Fibroblast of the conjunctiva (primary cell): ENCODE results near the gene HIPK2.
"Not testable (repeated sequence)": the region's sequence is repeated elsewhere in the genome, so short reads cannot be mapped to it uniquely, and the experiment has no call there.

ENCODE experiments used
- DNase-seq: peaks from one replicate; pipeline ENCODE4 v3.0.0-alpha.2; 2010; ENCODE audit warnings: low read depth

Gene HIPK2

DNA sequence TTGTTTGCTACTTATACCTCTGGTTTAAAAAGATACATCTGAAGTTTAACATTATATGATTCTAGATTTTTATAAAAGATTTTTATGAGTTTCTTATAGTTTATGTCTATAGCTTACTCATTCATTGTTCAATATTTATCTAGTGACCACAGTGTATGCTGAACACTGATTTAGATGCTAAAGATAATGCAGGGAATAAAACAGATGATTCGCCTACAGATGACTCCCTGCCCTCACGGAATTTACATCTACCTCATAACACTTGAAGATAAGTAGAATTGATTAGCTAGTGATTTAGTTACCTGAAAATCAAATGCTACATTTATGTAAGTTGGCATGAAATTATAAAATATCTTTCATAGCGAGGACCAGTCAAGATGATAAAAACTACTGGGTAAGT, 105.8 kb downstream of the HIPK2 start:
- no peak for DNase-seq

DNA sequence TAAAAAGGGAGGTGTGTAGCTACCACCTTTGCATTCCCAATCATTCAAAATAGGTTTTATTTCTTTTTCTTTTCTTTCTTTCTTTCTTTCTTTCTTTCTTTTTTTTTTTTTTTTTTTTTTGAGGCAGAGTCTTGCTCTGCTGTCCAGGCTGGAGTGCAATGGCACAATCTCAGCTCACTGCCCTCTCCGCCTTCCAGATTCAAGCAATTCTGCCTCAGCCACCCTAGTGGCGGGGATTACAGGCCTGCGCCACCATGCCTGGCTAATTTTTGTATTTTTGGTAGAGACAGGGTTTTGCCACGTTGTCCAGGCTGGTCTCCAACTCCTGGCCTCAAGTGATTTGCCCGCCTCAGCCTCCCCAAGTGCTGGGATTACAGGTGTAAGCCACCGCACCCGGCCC, 107.1 kb downstream of the HIPK2 start:
- DNase-seq: not testable (repeated sequence)

DNA sequence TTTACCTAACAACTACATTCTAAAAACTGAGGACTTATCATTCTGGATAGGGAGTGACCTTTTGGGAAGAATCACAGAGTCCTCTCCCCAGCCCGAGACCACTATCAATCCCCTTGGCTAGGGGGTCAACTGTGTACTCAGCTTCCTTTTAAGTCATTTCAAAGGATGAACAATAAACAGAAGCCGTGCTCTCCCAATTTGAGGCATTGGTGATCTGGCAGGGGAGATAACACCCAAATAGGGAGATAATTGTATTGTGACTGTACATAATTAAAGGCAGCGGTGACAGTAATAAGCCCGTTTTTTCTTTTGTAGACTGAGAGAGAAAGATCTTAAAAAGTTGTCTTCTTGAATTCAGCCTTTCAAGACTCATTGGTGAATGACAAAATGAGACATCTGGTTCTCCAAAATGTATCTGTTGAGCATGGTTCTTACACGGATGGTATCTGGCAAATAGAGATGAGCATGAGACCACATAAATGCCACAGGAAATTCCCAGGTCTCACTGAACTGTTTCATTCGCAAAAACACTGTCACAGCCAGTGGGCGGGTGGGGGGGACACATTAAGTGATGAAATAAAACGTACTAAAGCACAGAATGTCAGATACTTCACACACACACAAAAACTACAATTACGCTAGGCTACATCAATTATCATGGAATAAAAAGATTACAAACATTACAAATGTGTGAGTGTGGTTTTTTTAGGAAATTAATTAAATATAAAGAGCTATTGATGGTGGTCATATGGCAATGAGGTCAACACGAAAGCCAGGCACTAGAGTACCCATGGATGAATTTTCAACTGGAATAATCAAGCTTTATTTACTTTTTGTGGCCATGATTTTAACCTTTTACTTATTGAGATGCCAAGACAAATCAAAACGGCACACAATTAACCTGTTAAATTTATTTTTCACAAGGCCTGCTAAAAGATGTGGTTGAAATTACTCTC, 108.4 kb downstream of the HIPK2 start:
- DNase-seq: no peak

DNA sequence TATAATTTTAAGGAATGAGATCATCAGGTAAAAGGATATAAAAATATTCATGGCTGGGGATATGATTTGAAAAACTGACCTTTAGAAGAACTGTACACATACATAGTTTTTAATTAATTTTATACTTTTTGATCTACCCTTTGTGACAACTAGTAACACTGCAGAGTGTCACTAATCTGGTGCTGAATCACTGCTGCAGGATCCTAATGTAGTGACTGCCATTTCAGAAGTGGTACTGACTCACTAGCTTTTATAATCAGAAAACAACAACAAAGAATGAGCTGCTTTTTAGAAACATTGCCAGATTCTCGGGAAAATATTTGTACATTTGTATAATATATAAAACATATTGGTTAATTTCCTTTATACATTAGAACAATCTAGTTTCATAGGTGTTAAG, 110.4 kb downstream of the HIPK2 start:
- DNase-seq: no peak

DNA sequence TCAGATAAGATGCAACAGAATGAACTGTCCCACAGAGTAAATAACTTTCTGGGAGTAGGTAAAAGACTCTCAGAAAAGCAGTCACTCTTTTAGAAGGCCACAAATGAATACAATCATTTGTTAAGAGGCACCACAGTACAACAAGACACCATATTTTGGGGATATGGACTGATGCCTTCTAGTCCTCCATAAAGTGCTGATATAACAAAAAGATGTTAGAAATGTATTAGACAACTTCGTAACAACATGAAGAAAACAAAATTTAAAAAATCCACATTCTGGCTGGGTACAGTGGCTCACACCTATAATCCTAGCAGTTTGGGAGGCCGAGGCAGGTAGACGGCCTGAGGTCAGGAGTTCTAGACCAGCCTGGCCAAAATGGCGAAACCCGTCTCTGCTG, 111.3 kb downstream of the HIPK2 start:
- no peak for DNase-seq

DNA sequence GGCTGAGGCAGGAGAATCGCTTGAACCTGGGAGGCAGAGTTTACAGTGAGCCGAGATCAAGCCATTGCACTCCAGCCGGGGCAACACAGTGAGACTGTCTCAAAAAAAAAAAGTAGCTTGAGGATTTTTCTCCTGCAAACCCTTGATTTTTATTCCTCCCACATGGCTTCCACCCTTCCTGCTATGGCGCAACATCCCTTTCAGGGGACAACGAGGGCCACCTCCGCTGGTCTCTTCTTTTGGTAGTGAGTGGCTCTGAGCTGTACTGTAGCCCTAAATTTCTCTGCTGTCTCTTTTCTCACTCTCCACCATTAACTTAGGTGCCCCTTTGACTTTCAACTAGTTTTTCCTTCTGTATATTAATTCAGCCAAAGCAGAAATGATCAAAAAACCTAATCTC, 113.4 kb downstream of the HIPK2 start:
- DNase-seq: no peak

DNA sequence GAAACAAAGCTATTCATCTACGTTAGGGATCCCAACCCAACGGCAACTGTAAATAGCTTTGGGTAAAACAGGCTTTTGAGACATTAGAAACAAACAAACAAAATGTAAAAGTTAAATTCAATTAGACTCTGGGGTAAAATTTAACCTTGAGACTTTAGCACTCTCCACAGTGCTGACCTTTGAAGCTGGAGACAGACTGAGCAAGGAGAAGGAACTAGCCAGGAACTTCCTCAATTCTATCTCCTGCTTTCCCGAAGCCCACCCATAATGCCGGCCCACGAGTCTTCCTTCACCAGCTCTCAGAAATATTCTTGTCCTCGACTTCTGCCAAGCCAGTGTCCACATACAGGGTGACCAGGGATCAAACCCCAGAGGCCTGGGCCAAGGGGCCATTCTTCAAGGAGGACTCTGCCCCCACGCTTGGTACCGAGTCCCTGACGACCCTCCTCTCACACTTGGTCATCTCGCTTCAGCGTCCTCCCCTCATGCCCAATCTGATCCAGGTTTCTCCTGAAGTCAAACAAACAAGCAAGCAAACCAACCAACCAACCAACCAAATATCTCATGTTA, 114.1 kb downstream of the HIPK2 start:
- no peak for DNase-seq

DNA sequence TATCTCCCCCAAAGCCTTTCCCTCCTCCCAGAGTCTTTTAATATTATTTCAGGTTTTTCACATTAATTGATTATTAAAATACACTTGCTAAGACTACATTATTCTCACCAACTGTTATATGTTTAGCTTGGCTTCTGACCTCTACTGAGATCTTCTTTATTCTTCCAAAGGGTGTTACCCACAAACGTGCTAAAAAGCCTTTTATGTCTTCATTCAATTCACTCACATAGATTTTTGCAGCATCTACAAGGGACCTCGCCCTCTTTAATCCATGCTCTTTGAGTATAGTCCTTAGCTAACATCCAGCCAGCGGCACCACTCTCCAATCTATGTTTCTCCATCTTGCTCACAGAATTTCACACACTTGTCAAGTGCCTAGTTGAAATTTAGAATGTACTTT, 115.9 kb downstream of the HIPK2 start:
- DNase-seq: no peak

DNA sequence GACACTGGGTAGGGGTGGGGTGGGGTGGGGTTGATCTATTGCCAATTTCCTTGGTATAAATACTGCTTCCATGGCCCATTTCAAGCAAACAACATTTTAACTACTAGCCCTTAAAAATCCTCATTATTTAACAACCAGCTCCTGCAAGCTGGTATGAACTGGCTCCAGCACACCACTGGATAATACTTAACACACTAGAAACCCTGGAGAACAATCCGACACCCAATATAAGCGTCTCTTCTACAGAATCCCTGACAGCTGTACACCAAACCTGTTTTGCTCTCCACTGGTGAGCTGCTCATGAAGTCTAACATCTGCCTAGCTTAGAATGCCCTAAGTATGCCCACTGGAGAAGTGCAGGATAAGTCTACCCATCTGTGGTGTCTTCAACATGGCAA, 116.8 kb downstream of the HIPK2 start:
- no peak for DNase-seq

DNA sequence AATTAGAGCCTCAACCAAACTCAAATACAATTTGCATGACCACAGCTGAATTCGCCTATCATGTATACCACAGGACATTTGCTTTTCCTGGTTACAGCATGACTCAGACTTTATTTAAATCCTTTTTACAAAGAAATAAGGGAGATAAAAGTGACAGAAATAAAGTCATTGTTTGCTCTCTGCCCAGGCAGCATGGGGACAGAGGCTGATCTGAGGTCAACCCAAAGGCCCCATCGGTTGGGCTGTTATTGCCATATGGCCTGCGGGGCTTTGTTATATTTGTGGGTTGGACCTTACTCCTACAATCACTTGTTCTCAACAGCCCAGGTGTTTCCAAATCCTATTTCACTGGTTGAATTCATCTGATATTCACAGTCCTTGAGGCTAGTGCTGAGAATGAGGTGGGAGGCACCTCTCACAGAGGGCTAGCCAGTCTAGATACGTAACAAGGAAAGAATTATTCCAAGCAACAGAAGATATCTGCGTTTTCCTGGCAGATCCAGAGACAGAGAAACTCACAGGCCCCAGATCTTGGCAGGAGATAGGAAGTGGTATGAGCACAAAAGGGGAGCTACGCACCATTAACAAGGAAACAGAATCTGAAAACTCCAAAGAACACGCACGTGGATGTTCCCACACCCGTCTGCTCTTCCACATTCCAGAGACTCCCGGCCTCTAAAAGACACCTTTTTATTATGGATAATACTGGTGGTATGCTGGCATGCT, 117.3 kb downstream of the HIPK2 start:
- DNase-seq: no peak

DNA sequence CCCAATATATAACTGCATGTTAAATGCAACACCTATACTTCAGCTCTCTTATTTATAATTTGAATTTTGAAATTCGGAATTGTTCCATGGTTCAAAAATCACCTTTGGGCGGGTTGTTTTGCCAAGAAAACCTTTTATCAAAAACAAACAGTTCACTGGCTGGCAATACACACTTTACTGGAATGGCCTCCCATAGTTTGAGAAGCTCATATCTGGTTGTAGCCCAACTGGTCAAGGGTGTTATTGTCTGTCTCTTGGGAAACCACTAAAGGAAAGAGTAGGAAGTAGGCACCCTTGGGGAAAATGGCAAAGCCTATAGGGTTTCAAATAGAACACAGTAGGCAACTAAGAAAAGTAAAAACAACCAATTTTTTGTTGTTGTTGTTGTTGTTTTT, 117.9 kb downstream of the HIPK2 start:
- DNase-seq: no peak

DNA sequence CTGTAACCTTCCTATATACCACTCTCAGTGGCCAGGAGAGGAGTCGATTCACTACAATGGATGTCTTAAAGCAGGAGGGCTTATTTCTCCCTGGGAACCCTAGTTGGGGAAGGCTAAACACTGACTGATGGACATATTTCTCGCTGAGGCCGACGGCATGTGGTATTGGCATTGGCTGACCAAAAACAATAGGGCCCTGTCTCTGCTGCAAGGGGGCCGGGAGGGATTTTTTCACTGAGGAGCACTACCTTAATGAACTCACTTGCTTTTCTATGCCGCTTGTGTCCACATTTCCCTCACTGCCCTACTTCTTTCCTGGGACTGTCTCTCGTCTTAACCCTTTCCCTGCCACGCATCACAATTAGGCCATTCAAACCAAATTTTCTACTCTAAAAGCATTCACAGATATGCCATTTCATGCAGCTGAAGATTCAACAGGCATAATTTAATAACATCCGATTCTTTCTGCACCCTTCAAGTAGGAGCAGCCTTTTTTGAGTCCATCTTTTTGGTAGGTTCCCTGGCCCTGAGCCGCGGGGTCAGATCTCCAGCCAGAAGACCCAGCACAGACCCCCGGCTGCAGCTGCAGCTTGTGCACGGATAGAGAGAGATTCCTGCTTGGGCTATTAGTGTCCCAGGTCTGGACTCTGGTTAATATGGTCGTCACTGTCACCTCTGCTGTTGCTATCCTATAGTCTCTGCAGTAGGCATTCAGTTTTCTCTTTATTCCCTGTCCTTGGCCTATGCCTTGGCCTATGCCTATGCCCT, 118.7 kb downstream of the HIPK2 start:
- no peak for DNase-seq

DNA sequence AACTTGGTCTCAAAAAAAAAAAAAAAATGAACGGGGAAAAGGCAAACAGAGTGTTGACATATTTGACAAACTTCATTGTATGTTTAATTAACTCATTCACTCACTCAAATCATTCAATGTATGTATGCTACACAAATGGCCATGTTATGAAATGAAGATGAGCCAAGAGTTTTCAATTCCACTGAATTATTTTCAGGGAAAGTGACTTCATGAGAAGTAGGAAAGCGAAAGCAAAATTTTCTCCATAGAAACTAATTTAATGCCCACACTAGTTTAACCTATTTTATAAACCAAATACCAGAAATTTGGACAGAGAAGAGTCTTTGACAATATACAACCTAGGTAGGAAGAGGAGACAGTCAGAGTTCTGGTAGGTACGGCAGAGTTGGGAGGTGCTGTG, 119.5 kb downstream of the HIPK2 start:
- no peak for DNase-seq

DNA sequence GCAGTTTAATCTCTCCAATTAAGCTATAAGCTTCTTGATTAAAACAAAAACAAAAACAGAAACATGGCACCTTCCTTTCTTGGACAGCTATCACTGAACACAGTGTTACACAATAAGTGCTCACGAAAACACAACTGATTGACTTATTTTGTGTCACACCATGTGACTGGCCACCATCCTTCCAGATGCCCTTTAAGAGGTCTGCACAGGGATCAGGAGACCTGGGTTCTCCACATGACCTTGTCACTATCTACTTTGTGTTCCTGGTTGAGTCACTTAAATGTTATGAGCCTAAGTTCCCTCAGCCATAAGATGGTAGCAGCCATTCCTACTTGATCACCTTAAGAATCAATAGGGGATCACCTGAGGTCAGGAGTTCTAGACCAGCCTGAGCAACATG, 120.1 kb downstream of the HIPK2 start:
- no peak for DNase-seq

DNA sequence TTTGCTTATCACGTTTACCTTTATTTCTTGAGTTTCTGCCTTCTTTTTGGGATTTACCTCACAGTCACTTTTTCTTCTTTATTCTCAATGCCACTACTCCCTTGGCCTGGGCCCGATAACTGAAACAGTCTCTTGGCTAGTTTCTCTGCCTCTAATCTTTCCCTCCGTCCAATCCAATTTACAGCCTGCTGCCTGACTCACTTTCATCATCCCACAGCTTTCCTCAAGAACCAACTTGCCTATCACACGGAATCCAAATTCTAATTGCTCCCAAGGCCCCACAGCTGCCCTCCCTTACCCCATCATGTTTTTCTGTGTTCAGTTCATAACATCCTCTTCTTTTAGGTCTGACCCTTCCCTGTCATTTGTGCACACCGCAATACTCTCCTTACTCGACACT, 121.4 kb downstream of the HIPK2 start:
- DNase-seq: no peak

DNA sequence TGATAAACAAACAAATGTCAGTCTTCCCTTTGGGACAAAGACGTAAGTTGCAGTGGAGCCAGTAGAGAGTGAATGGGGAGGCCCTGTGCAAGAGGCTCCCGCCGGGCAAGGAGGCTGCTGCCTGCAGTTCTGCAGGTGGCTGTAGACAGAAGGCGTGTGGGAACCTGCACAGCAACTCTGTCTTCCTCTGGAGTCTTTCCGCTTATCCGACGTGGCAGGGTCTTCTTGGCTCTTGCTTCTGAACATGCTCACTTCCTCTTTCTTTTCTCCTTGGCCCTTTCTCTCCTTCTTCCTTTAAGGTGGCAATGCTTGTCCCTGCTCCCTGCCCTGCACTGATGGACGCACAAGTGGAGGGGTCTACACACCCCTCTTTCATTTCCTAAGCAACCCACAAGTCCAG, 122.5 kb downstream of the HIPK2 start:
- no peak for DNase-seq

DNA sequence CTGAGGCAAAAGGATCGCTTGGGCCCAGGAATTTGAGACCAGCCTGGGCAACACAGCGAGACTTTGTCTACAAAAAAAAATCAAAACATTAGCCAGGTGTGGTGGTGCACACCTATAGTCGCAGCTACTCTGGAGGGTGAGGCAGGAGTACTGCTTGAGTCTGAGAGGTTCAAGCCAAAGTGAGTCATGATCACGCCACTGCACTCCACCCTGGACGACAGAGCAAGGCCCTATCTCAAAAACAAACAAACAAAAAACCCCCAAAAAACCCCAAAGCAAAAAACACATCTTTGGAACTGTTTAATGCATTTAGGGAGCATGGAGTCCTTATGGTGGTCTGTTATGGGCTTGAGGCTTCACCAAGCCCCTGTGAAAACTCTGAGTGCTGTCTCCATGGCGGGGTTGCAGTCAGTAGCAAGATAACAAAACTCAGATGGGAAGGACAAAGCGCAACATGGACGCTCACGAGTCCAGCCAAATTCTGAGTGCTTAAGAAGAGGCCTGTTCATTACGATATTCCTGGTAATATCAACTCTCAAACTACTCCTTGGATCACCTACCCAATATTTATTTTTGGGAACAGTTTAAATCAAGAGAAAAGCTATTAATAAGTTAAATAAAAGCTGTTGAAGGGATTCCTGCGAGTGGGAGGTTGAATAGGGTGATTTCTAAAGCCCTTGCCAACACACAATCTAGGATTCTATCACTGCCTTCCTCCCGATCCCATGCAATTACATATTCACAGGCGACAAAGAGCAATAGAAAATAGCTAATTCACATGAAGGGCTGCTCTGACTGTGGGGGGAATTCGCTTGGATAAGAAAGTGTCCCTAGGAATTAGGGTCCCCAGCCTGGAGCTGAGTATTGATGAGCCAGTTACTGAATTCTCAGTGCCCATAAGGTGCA, 123.3 kb downstream of the HIPK2 start:
- DNase-seq: no peak

DNA sequence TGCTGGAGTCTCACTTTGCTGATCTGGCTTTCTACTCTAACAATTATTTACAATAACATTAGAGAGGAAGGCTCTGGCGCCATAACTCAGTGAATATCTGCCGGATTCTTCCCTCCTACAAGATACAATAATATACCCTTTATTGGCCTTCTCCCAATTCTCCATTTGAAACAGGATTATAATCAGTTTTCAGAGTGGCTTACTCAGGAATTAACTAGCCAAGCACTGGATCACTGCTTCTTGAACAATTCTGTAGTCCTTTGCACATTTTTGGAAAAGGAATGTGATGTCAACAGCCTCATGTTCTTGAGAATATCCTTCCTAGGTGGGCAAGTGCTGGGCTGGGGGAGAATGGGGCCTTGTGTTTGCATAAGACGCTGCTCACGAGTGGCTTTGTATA, 125.9 kb downstream of the HIPK2 start:
- DNase-seq: no peak

DNA sequence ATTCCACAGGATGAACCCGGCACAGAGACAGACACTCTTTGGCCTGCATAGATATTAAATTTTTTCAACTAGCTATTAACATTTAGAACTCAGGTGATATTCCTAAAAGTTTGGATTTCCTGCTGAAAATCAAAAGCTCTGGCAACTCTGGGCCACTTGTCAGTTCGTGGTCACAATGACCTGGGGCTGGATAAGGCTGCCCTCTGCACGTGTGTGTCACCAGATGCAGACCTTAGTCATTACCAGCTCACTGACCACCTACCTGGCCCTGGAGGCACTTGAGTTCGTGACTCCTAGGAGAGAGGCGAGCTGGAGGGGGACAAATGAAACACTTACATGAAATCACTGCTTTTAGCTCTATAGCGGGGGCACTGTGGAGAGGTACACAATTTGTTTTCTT, 126.5 kb downstream of the HIPK2 start:
- no peak for DNase-seq

DNA sequence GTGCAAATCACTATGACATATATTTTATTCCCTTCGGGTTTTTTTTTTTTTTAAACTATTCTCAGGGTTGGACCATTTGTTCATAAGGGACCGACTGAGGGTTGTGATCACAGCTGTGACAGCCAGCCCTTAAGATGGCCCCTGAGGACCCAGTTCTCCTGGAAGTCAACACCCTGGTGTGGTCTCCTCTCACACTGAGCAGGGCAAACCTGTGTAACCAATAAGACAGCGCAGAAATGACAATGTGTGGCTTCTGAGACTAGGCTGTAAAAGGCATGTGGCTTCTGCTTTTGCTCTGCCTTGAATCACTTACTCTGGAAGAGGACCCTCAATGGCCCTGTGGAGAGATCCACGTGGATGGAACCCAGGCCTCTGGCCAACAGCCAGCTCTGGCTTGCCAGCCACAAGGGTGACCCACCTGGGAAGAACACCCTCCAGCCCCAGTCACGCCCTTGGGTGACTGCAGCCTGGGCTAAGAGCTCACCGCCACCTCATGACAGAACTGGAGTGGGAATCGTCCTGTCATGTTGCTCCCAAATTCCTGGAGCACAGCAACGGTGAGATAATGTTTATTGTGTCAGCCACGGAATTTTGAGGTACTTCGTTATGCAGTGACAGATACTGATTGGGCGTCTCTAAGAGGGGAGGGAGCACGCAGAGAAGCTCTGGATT, 127.2 kb downstream of the HIPK2 start:
- no peak for DNase-seq

DNA sequence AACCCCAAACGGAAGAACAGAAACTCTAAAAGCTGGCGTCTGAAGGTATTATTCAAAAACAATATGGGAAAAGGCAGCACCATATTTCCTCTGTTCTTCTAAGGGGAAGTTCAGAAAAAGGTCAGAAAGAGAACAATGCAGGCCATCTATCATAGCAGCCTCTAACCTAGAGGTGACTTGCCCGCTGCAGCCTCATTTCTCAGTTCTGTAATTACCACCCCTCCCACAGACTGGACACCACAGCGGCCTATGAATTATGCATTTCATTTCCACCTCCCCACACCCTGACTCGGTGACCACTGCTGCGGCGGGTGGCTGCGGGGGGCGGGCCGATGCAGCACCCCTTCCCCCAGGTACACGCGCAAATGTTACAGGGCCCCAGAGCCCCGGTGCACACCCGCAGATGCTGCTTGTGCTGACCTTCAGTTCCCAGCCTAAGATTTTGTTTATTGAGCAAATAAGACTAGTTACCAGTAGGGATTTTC, 128.8 kb downstream of the HIPK2 start:
- DNase-seq: no peak
